ENCODE data around the gene FBXL19. TPM values are rescaled to one million over a fixed set of nuclear protein-coding genes. Genes with fewer than 3 reads are reported as not detected.

Gene FBXL19
- polyA plus RNA-seq (2011; rRNA removed), result 5.6 and 7.0 TPM in 2 replicates
- polyA plus RNA-seq (2012; cell fraction: cytosol; rRNA removed), result 11.4 and 17.1 TPM in 2 replicates
- 29.7 and 38.9 TPM in 2 replicates for polyA plus RNA-seq (2012; cell fraction: nucleus; rRNA removed)
- polyA plus RNA-seq (2017; fragmentation: RNase III; extraction: RNeasy Plus Mini Kit Qiagen cat#74134 plus additional on column Dnase treatment), result 15.5 to 21.5 TPM (median 18.3 TPM) in 3 replicates
- 6.8 and 9.4 TPM in 2 replicates for polyA minus RNA-seq (2011; rRNA and poly(A)+ RNA removed)

GRCh38 chr16:30923554-30924075 is at the start of gene FBXL19:
TSS of gene FBXL19 (plus strand) at chr16:30923572. CDS start at chr16:30925755, 2,183 bp downstream.
- POLR2A ChIA-PET, result interaction anchor here (0.6 to 1.0 kb wide), 3 partner anchors 17 to 145 kb away, joined by 3 read pairs; no protein-coding TSS in a partner anchor
- peaks cover 15% of the 10 kb centered on the region; the same call in 2 of the 3 replicates for H3K4me1 ChIP-seq
- WGBS (ENCODE audit: missing lambda C conversion rate), result 2% methylated on average over 6 of the region's 31 CpGs
- CTCF ChIA-PET, result no interaction called here
- TF ChIP-seq PHF8 (IDR thresholded peaks at IDR 0.05; ENCODE audit: borderline replicate concordance, low read depth), result no peak
- TF ChIP-seq POLR2A (IDR thresholded peaks at IDR 0.05; ENCODE audit: low read length), result peak; percentile 50
- no peaks in the 10 kb centered on the region for H3K9me3 ChIP-seq
- no peak for ATAC-seq
- peak within 1 kb of the TSS; percentile 99 for H3K27ac ChIP-seq
- FAIRE-seq, result no peak
- no peak for DNase-seq (ENCODE audit: low read depth in 1 of 2, low spot score in 1 of 2)
- H3K4me2 ChIP-seq, result peak within 1 kb of the TSS; percentile 97
- H3K4me3 ChIP-seq, result peak within 1 kb of the TSS; percentile 87

GRCh38 chr16:30874244-30874820 is 49.0 kb upstream of the FBXL19 start:
- ChIA-PET POLR2A (interaction anchor here (0.8 to 2.3 kb wide), 9 partner anchors 12 to 96 kb away, joined by 4 to 26 read pairs (median 10); partner anchors contain the start of genes BCL7C and ZNF629), CTCF (interaction anchor here (0.7 to 2.9 kb wide), 12 partner anchors 9 to 533 kb away, joined by 3 to 13 read pairs (median 4); no protein-coding TSS in a partner anchor)
- peak in 1 of 2 experiments; percentile 3; a peak in 3 of 6 replicates for ATAC-seq
- TF ChIP-seq E2F6 (IDR thresholded peaks at IDR 0.05; ENCODE audit: borderline replicate concordance, low read depth), result peak; percentile 46; the same call in 1 of the 2 replicates
- no peak for TF ChIP-seq SMC3 (IDR thresholded peaks at IDR 0.05)
- no peak for DNase-seq (ENCODE audit: low read depth in 1 of 2, low spot score in 1 of 2)
- Histone ChIP-seq H3K4me3 (peak overlapping the region; percentile 71), H3K4me1 (peaks cover 13% of the 10 kb centered on the region; the same call in 2 of the 3 replicates), H3K27ac (peak overlapping the region; percentile 90 to 96), H3K4me2 (peak overlapping the region; percentile 83), H3K9me3 (no peaks in the 10 kb centered on the region)
- no peak for FAIRE-seq
- WGBS (ENCODE audit: missing lambda C conversion rate), result 39% methylated on average over 23 of the region's 23 CpGs

- peak overlapping the region; percentile 90 to 96 for H3K27ac ChIP-seq
- peak overlapping the region; percentile 71 for H3K4me3 ChIP-seq
- WGBS (ENCODE audit: missing lambda C conversion rate), result 2% methylated on average over 35 of the region's 85 CpGs
- H3K9me3 ChIP-seq, result no peaks in the 10 kb centered on the region
- CTCF ChIA-PET, result interaction anchor here (0.7 to 2.9 kb wide), 13 partner anchors 10 to 141 kb away, joined by 3 to 13 read pairs (median 3); no protein-coding TSS in a partner anchor
- DNase-seq (ENCODE audit: low read depth in 1 of 2, low spot score in 1 of 2) (peak; percentile 82 to 93), FAIRE-seq (no peak), ATAC-seq (peak; percentile 95 to 98)
- peak overlapping the region; percentile 96 for H3K4me2 ChIP-seq
- POLR2A ChIA-PET, result interaction anchor here (0.8 to 2.3 kb wide), 9 partner anchors 11 to 97 kb away, joined by 4 to 26 read pairs (median 10); partner anchors contain the start of genes BCL7C and ZNF629
- H3K4me1 ChIP-seq, result peaks cover 13% of the 10 kb centered on the region; the same call in 2 of the 3 replicates
- TF ChIP-seq HEYL (CRISPR knock-in tag; IDR thresholded peaks at IDR 0.05) (no peak), JUNB (IDR thresholded peaks at IDR 0.05) (no peak), TFCP2L1 (CRISPR knock-in tag; IDR thresholded peaks at IDR 0.05) (peak; percentile 46), E2F6 (IDR thresholded peaks at IDR 0.05; ENCODE audit: borderline replicate concordance, low read depth) (peak; percentile 89), SREBF2 (IDR thresholded peaks at IDR 0.05) (no peak), MAFK (IDR thresholded peaks at IDR 0.05; ENCODE audit: partially characterized antibody) (no peak), TP53 (CRISPR knock-in tag; IDR thresholded peaks at IDR 0.05) (no peak; the same call in 1 of the 2 replicates), HDAC2 (IDR thresholded peaks at IDR 0.05) (no peak), RNF2 (IDR thresholded peaks at IDR 0.05; ENCODE audit: borderline replicate concordance, low read depth) (no peak), CBX2 (IDR thresholded peaks at IDR 0.05; ENCODE audit: borderline replicate concordance, low read depth) (no peak), CHD4 (IDR thresholded peaks at IDR 0.05; ENCODE audit: borderline replicate concordance) (no peak), MAX (IDR thresholded peaks at IDR 0.05) (peak; percentile 98), EHF (CRISPR knock-in tag; IDR thresholded peaks at IDR 0.05) (peak; percentile 44; the same call in 1 of the 2 replicates), MYC (IDR thresholded peaks at IDR 0.05; ENCODE audit: borderline replicate concordance, low read length) (peak; percentile 87; the same call in 1 of the 2 replicates), ZNF302 (CRISPR knock-in tag; IDR thresholded peaks at IDR 0.05) (no peak), PHF8 (IDR thresholded peaks at IDR 0.05; ENCODE audit: borderline replicate concordance, low read depth) (peak; percentile 78; the same call in 1 of the 2 replicates), ZC3H11A (IDR thresholded peaks at IDR 0.05) (no peak), FOXS1 (CRISPR knock-in tag; IDR thresholded peaks at IDR 0.05) (no peak), PBX3 (IDR thresholded peaks at IDR 0.05) (peak; percentile 43), ESRRA (IDR thresholded peaks at IDR 0.05; ENCODE audit: borderline replicate concordance, low read length) (no peak), RARB (CRISPR knock-in tag; IDR thresholded peaks at IDR 0.05) (no peak), FOSB (CRISPR knock-in tag; IDR thresholded peaks at IDR 0.05) (no peak), POLR2AphosphoS2 (conservative IDR thresholded peaks at IDR 0.05; ENCODE audit: low read length) (no peak), HOXB5 (CRISPR knock-in tag; IDR thresholded peaks at IDR 0.05) (no peak; the same call in 1 of the 2 replicates), POLR2A (IDR thresholded peaks at IDR 0.05; ENCODE audit: low read length) (peak; percentile 99), RFX5 (IDR thresholded peaks at IDR 0.05) (peak; percentile 42; the same call in 1 of the 2 replicates), KDM1A (IDR thresholded peaks at IDR 0.05; ENCODE audit: low read depth) (no peak)
Observed at GRCh38 chr16:30874821-30875717, 48.3 kb upstream of the FBXL19 start.

All from A549 (cell line).